GM20431 (cell line): ENCODE results near the gene TAF3.
"Not testable (repeated sequence)": the region's sequence is repeated elsewhere in the genome, so short reads cannot be mapped to it uniquely, and the experiment has no call there.

Experiments used
- in situ Hi-C: fragments of 300-500 bp; cut with MseI, MboI; formaldehyde crosslinking; loops from one replicate; pipeline ENCODE4 v1.15.0; 2020; ENCODE audit warnings: low sequenced_read_pairs; ENCODE audit not compliant: unreplicated experiment

The TAF3 gene

DNA sequence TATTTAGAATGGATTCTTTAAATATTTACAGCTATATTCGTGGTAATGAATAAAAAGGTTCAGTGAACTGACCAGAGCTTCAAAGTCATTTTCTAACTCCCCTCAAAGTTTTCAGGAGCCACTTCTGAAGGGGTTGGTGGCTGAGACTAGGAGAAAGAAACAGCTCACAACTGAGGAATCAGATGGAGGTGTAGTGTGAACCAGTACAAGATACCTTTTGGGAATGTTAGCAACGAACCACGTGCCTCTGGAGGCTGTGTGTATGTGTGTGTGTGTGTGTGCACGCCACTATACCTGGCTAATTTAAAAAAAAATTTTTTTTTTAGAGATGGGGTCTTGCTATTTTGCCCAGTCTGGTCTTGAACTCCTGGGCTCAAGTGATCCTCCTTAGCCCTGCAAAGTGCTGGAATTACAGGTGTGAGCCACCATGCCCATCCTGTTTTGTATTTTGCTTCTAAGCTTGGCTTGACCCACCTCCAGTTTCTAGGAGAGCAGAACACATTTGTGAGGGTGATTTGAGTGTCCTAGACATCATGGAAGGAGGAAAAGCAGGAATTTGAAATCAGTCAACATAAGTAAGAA is 9.5 kb upstream of the TAF3 start:
- in situ Hi-C loops: no loop called here

DNA sequence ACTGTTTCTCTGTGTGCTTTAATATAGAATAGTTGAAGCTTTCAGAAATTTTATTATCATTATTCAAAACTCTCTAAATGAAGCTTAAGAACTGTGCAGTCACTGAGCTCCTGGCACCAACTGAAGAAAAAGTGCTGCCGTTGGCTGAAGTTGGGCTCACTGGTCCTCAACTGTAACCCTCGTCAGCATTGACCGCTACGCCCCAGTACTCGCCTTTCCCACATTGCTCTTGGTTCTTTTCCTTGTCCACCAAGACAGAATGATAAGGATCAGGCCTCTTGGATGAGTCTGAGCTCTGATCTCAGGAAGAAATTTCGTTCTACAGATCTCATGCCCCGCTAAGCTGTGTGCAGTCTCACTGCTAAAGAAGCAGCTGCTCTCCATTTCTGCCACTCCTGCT is 7.9 kb upstream of the TAF3 start:
- in situ Hi-C loops: no loop called here

DNA sequence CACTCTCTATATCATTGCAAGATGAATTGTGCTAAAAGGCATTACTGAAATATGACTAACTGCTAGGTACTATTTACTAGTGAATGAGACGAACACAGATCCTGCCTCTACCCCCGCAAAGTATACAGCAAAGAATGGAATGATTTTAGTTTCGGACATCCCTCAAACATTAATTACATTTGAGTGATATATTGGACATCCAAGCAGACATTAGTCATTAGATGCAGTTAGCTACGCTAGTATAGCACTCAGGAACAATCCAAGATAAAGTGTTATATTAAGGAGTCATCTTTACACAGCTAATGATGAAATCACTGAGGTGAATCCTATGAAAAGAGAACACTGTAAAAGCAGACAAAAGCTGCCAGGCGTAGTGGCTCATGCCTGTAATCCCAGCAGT is 7.3 kb upstream of the TAF3 start:
- in situ Hi-C loops: no loop called here

DNA sequence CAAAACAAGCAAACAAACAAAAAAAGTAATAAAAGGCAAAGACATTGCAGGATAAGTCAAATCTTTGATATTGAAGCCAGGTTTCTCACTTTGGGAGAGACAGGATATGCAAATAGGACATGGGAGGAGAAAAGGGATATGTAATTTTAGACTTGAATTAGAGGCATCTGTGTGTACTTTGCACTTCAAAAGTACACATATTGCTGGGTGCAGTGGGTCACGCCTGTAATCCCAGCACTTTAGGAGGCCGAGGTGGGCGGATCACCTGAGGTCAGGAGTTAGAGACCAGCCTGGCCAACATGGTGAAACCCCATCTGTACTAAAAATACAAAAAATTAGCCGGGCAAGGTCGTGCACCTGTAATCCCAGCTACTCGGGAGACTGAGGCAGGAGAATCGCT is 6.6 kb upstream of the TAF3 start:
- in situ Hi-C loops: not testable (repeated sequence)

DNA sequence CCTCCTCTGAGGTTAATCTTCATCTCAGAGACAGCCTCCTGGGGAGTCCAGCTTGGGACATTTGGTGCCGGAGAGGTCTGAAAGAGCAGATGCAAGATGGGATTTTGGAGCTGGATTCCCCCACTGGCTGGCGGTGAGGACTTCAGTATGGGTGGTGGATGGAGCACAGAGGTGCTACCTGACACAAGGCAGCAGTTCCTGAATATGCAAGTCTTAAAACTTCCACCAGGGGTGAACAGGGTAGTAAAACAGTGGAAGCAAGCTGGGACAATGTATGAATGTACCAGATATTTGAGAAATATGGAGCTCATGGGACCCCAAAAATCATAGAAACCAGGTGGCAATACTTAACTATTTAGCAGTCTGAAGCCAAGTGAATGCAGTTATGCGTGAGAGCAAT is 4.8 kb upstream of the TAF3 start:
- in situ Hi-C loops: no loop called here

DNA sequence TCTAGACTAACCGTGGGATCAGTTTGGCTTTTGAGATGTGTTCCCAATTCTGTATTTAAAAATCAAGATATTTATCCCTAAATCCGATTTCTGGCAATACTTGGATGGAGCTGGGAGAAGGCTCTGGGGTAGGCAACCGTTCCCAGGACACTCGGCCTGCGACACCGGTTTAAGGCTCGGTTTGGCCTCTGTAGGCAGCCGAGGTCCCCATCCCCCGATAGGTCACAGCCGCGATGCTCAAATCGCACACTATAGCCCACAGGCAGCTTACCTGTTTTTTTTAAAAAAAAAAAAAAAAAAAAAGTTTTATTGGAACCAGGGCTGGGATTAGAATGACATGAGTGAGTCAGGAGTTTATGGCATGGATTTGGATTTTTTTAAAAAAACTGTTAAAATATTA is 729 bp upstream of the TAF3 start:
- in situ Hi-C loops: no loop called here

DNA sequence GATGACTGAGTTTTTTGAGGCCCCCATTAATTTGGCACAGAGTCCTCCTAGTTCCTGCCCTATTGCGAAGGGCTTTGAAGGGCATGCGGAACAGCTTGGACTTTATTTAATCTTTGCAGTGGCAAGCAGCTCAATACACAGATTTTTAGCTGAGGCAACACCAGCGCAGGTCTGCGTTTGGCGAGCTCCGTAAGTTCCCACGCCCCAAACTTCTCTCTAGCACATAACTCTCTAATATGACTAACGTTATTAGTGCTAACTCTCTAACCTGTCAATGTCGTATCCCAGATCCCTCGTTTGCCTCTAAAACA is 366 bp upstream of the TAF3 start:
- in situ Hi-C loops: no loop called here

DNA sequence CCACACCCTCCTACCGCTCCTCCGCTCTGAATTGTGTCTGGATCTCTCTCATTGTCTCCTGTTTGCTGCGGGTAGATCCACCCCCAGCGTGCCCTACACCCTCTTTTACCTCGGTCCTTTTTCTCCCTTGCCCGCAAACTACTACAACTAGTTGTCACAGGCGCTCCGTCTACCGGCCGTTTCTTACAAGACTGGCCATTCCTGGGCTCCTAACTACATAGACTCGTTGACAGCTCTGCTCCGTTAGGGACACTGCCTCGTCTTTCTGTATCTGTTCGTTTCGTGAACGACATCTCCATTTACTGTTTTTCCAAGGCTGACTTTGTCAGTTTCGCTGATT is 786 bp downstream of the TAF3 start:
- in situ Hi-C loops: no loop called here

DNA sequence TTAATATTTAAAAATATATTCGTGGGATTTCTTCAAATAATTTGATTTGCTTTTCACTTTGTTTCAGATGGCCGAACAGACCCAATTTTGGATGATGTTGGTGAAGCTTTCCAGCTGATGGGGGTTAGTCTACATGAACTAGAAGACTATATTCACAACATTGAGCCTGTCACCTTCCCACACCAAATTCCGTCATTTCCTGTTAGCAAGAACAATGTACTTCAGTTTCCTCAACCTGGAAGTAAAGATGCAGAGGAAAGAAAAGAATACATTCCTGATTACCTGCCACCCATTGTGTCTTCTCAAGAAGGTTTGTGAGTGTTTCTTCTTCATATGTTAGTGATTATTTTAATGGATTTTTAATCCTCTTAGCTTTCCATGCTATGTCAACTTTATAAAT is 5.9 kb downstream of the TAF3 start:
- in situ Hi-C loops: no loop called here

DNA sequence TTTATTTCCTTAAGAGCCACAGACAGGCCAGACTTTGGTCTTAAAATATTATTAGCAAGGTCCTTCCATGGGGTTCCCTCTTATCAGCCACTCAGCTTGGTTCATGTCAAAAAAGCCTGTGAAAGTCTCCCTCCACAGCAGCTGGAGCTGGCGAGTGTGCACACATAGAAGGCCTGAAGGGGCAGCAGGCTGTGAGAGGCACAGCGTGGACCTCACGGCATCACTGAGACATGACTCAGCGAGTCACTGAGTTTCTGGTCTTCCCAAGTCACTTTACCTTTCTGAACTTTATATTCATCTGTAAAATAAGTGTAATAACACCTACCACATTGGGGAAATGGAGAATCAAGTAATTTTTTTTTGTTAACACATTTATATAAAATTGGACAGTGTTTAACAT is 8.7 kb downstream of the TAF3 start:
- in situ Hi-C loops: no loop called here

DNA sequence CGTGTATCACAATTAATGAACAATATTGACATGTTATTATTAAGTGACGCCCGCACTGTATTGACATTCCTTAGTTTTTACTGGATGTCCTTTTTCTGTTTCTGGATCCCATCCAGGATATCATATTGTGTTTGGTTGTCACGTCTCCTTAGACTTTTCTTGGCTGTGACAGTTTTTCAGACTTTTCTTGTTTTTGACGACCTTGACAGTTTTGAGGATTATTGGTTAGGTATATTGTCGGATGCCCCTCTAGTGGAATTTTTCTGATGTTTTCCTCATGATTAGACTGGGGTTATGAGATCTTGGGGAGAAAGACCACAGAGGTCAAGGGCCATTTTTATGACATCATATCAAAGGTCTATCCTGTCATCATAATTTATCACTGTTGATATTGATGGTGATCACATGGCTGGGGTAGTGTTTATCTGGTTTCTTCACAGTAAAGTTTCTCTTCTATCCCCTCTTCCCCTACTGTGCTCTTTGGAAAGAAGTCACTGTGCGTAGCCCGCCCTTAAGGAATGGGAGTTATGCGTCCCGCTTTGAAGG is 11.1 kb downstream of the TAF3 start:
- in situ Hi-C loops: no loop called here

DNA sequence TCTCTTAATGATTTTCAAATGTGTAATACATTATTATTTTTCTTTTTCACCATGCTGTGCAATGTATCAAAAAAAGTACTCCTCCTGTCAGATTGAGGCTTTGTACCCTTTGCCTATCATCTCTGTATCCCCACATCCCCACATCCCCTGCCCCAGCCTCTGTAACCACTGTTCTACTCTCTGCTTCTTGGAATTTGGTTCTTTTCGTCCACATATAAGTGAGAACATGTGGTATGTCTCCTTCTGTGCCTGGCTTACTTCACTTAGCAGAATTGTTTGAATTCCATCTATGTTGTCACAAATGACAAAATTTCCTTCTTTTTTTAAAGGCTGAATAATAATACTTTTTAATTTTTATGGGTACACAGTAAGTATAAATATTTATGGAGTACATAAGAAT is 13.8 kb downstream of the TAF3 start:
- in situ Hi-C loops: no loop called here

DNA sequence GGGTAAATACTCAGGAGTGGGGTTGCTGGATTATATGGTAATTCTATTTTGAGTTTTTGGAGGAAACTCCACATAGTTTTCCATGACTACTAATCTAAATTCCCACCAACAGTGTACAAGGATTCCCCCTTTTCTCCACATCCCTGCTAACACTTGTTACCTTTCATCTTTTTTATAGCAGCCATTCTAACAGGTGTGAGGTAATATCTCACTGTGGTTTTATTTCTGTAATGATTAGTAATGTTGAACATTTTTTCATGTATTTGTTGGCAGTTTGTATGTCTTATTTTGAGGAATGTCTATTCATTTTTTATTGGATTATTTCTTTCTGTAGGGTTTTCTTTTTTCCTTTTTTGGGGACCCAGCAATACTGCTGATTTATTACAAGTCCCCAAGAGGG is 14.9 kb downstream of the TAF3 start:
- in situ Hi-C loops: no loop called here

DNA sequence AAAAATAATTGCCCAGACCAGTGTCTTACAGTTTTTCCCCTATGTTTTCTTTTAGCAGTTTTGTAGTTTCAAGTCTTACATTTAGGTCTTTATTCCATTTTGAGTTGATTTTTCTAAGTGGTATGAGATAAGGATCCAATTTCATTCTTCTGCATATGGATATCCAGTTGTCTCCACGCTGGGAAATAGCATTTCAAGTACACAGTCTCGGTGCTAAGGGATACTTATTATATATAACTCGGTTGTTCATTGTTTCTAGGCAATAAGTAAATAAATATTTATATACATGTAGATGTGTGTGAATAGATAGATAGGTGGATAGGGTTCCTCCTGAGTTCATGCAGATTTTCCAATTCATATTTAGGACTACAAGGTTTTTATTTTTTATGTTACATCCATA is 16.0 kb downstream of the TAF3 start:
- in situ Hi-C loops: no loop called here

DNA sequence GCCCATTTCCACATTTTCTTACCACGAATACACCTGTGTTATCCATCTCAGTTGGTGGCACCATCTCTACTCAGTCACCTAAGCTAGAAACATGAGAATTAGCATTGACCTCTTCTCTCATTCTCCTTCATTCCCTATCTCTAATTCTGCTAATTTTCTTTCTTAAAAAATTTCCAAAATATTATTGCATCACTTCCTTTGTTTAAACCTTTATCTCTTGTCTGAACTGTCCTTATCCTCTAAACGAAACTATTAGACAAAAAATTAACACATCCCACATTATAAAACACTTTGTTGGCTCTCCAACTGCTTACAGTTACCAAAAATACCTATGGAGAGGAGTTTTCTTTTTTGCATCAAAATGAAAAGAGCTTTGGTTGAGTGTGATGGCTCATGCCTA is 18.3 kb downstream of the TAF3 start:
- in situ Hi-C loops: no loop called here

DNA sequence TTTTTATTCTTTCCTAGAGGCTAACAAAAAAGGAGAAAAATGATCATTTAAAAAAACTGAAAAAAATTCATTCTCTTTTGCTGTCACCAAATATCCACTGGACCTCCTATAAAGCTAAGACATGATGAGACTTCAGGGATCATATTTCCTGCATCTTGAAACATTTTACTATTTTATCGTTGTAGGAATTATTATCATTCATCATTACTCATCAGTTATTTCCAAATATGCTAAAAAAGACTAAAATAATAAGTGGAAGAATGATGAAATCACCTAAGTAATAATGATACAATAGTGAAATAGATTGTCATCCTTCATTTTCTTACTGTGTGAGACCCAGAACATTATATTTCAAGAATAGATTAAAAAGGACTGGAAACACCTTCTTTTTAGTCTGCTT is 28.3 kb downstream of the TAF3 start:
- in situ Hi-C loops: no loop called here

DNA sequence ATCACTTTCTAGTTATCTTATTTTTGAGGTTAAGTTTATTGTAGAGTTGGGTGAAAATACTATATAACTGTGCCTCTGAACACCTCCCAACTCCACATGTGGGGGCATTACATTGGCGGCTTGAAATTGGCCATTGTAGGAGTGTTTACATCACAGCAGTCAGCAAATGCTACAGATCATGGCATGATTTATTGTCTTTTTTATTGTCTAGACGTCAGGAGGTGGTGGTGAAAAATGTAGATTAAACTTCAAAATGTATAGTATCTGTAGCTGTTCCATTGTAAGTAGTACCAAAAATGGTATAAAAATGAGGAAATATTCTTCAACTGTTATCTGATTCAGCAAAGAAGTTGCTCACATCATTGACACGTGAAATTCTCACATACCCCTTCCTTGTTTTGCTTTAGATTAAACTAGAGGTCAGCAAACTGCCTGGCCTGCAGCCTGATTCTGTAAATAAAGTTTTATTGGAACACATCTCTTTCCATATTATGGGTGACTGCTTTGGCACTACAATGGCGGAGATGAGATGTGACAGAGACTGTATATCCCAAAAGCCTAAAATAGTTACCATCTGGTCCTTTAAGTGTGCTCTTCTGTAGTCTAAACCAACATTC is 35.0 kb downstream of the TAF3 start:
- in situ Hi-C loops: loop anchor here (25.0 kb wide), 2 partner anchors 1359 to 1459 kb away; no protein-coding TSS in a partner anchor

DNA sequence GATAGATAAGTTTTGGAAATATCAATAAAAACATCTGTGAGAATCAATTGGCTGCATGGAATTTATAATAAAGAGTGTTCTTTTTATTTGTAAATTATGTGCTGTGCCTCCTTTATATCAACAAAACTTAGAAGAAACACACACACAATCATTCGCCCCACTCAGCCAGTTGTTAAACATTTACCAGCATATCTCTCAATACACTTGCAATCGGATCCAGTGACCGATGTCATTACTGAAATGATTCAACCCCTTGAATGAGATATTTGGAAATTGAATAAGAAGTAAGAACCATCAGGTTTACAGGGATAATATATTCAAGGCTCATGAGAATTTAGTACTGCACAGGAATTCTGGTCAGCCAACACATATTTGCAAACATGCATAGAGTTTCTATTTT is 35.6 kb downstream of the TAF3 start:
- in situ Hi-C loops: loop anchor here (25.0 kb wide), 2 partner anchors 1358 to 1458 kb away; no protein-coding TSS in a partner anchor

DNA sequence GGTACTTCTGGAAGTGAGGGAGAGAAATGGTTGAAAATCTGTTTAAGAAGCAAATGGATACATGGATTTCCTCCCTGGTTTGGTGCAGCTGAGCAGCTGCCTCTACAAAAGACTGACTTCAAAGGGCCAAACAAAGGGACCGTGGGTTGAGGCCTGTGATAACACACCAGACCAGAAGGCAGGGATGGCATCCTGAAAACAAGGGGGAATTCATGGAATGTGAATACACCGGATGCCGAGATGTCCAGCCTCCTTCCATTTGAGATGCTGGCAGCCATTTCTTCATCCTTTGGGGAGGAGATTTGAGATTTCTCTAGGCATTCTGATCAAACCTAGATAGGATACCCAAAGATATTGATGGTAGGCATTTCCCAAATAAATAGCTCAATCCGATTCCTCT is 36.9 kb downstream of the TAF3 start:
- in situ Hi-C loops: loop anchor here (25.0 kb wide), 2 partner anchors 1357 to 1457 kb away; no protein-coding TSS in a partner anchor

DNA sequence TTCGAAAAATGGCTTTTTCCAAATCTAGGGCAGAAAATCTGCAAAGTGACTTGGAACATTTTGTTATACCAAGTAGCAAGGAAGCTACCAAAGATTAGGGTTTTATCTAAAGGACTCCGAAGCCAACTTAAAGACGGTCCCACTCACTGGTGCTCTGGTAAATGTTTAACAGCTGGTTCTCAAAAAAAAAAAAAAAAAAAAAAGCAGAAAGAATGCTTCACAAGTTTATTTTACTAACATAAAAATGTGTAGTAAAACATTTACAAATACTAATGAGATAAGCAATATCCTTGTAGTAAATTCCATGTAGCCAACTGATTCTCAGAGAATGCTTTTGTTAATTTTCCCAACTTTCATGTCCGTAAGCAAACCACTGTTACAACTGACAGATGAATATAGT is 38.4 kb downstream of the TAF3 start:
- in situ Hi-C loops: loop anchor here (25.0 kb wide), 2 partner anchors 1356 to 1456 kb away; no protein-coding TSS in a partner anchor

DNA sequence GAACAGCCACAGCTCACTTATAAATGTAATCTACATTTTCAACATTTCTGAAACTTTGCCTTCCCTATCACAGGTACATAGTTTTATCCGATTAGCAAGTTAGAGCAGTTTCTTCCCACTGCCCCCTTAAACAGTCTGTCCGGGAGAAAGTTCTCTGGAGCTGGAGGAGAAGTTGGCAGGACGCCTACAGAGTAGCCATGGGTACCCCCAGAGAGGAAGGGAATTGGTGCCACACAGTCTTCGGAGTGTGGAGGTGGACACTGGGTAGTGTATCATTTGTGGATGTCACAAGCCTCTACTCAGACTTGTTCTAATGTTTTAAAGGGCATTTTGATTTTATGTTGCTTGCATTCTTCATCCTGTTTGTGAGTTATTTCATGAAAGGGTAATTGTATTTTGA is 39.0 kb downstream of the TAF3 start:
- in situ Hi-C loops: loop anchor here (25.0 kb wide), 2 partner anchors 1355 to 1455 kb away; no protein-coding TSS in a partner anchor

DNA sequence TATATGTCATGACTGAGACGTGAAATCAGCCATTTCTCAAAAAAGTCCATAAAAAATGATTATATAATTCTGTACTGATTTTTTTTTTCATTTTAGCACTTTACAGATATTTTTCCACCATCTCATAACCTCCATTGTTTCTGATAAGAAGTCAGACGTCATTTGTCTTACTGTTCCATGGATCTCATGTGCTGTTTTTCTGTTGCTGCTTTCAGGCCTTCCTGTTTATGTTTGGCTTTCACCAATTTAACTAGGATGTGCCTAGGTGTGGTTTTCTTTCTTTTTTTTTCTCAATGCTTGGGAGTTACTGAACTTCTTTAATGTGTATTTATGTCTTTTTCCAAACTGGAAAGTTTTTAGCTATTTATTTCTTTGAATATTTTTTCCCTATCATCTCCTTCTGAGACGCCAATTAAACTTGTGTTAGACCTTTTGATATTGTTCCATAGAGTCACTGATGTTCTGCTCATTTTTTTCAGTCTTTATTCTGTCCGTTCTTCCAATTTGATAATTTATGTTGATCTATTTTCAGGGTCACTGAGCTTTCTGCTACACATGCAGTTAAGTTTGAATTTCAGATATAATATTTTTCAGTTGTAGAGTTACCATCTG is 43.3 kb downstream of the TAF3 start:
- in situ Hi-C loops: loop anchor here (25.0 kb wide), 2 partner anchors 1351 to 1451 kb away; no protein-coding TSS in a partner anchor
